Chondrocyte (in vitro differentiated cells): ENCODE data around the gene GNB5. TPM values are rescaled to one million over a fixed set of nuclear protein-coding genes. Genes with fewer than 3 reads are reported as not detected.
"Not testable (repeated sequence)": the region's sequence is repeated elsewhere in the genome, so short reads cannot be mapped to it uniquely, and the experiment has no call there.

ENCODE experiments used
- DNase-seq: peaks from one replicate; pipeline ENCODE4 v3.0.0; 2021; ENCODE audit warnings: mixed read lengths, low spot score
- H3K27ac Mint-ChIP-seq: one replicate; pipeline ENCODE4 v1.8.0; 2021; ENCODE audit warnings: mild to moderate bottlenecking, moderate library complexity, mixed read lengths; ENCODE audit not compliant: unreplicated experiment
- H3K27me3 Mint-ChIP-seq: 2 replicates; pipeline ENCODE4 v1.8.0; 2021; ENCODE audit warnings: low read depth, mixed read lengths
- H3K36me3 Mint-ChIP-seq: 2 replicates; pipeline ENCODE4 v1.8.0; 2021; ENCODE audit warnings: low read depth, mixed read lengths
- H3K4me1 Mint-ChIP-seq: 2 replicates; pipeline ENCODE4 v1.8.0; 2021; ENCODE audit warnings: low read depth, mild to moderate bottlenecking, mixed read lengths
- H3K4me3 Mint-ChIP-seq: one replicate; pipeline ENCODE4 v1.8.0; 2021; ENCODE audit warnings: mild to moderate bottlenecking, moderate library complexity, mixed read lengths; ENCODE audit not compliant: unreplicated experiment
- H3K9me3 Mint-ChIP-seq: 2 replicates; pipeline ENCODE4 v1.8.0; 2021; ENCODE audit warnings: low read depth, mixed read lengths
- total RNA-seq: library from RNA; stranded (reverse); gene quantifications from 3 replicates; pipeline ENCODE4 v1.2.1, GENCODE V29; 2021
- TF ChIP-seq, protein P1 (sequence below): fragments of 200-600 bp; sonication (generic); IDR thresholded peaks from 2 replicates; pipeline ENCODE4 v1.5.0; 2021; ENCODE audit warnings: antibody characterized with exemption, mild to moderate bottlenecking, moderate library complexity

The GNB5 gene
- total RNA-seq, 1 donor from 2014 or later: 25.7 TPM

DNA sequence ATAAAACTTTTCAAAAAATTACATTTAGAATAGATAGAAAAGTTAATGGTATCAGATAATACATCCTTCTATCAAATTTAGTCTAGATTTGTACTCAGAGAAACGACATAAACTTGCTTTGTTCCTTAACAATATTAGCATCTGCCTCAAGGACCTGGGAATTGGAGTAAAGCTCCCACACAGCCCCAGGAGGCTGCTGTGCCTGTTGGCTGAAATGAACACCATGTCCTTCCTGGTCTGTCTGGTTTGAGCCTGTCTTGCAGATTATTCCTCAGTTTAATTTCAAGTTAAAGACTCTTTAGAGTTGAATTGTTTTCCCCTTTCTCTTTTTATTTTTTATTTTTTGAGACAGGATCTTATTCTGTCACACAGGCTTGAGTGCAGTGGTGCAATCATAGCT, 19.4 kb downstream of the GNB5 start:
- TF ChIP-seq, protein P1, sequence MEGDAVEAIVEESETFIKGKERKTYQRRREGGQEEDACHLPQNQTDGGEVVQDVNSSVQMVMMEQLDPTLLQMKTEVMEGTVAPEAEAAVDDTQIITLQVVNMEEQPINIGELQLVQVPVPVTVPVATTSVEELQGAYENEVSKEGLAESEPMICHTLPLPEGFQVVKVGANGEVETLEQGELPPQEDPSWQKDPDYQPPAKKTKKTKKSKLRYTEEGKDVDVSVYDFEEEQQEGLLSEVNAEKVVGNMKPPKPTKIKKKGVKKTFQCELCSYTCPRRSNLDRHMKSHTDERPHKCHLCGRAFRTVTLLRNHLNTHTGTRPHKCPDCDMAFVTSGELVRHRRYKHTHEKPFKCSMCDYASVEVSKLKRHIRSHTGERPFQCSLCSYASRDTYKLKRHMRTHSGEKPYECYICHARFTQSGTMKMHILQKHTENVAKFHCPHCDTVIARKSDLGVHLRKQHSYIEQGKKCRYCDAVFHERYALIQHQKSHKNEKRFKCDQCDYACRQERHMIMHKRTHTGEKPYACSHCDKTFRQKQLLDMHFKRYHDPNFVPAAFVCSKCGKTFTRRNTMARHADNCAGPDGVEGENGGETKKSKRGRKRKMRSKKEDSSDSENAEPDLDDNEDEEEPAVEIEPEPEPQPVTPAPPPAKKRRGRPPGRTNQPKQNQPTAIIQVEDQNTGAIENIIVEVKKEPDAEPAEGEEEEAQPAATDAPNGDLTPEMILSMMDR: no peak
- Mint-ChIP-seq H3K4me3 (no peak overlapping the region), H3K27ac (peak overlapping the region; percentile 68), H3K27me3 (no peaks in the 10 kb centered on the region), H3K9me3 (no peaks in the 10 kb centered on the region), H3K4me1 (peaks cover 10% of the 10 kb centered on the region), H3K36me3 (no peaks in the 10 kb centered on the region)
- DNase-seq: no peak

DNA sequence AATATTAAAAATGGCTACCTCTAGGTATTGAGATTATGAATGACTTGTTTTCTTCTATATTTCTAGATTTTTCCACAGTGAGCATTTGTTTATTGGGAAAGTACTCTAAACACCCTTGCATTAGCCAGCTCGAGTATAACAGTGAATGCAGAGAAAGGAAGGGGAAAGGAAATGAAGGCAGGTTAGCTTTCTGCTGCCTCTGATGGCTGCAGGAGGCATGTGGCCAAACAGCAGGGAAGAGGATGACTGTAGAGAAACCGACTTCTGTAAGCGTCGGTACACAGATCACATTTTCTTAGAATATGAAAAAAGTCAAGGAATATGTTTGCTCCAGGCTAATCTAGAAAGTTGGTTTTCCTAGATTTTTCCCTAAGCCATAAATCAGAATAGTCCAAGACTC, 19.8 kb downstream of the GNB5 start:
- Mint-ChIP-seq H3K27me3 (no peaks in the 10 kb centered on the region), H3K4me3 (no peak overlapping the region), H3K36me3 (no peaks in the 10 kb centered on the region), H3K4me1 (peaks cover 10% of the 10 kb centered on the region), H3K27ac (peak overlapping the region; percentile 61), H3K9me3 (no peaks in the 10 kb centered on the region)
- DNase-seq: no peak
- TF ChIP-seq, protein P1: peak; percentile 30

DNA sequence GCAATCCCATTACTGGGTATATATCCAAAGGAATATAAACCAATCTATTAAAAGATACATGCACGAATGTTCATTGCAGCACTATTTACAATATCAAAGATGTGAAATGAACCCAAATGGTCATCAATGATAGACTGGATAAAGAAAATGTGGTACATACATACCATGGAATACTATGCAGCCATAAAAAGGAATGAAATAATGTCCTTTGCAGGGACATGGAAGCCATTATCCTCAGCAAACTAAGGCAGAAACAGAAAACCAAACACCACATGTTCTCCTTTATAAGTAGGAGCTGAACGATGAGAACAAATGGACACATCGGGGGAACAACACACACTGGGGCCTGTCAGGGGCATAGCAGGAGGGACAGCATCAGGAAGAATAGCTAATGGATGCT, 21.0 kb downstream of the GNB5 start:
- not testable (repeated sequence) for DNase-seq, H3K27me3 Mint-ChIP-seq
- peaks cover 21% of the 10 kb centered on the region for H3K4me1 Mint-ChIP-seq

DNA sequence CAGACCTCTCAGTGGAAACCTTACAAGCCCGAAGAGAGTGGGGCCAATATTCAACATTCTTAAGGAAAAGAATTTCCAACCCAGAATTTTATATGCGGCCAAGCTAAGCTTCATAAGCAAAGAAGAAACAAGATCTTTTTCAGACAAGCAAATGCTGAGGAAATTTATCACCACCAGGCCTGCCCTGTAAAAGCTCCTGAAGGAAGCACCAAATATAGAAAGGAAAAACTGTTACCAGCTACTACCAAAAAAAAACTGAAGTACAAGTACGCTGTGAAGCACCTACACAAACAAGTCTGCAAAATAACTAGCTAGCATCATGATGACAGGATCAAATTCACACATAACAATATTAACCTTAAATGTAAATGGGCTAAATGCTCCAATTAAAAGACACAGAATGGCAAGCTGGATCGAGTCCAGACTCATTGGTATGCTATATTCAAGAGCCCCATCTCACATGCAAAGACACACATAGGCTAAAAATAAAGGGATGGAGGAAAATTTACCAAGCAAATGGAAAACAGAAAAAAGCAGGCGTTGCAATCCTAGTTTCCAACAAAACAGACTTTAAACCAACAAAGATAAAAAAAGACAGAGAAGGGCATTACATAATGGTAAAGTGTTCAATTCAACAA, 25.6 kb downstream of the GNB5 start:
- peaks cover 36% of the 10 kb centered on the region for H3K4me1 Mint-ChIP-seq
- peaks cover 12% of the 10 kb centered on the region for H3K9me3 Mint-ChIP-seq
- not testable (repeated sequence) for H3K36me3 Mint-ChIP-seq, DNase-seq, H3K4me3 Mint-ChIP-seq, H3K27me3 Mint-ChIP-seq
- peak overlapping the region; percentile 80 for H3K27ac Mint-ChIP-seq

More for the DNA sequence above, 21.0 kb downstream of the GNB5 start:
- H3K27ac Mint-ChIP-seq, H3K9me3 Mint-ChIP-seq, H3K36me3 Mint-ChIP-seq, H3K4me3 Mint-ChIP-seq: not testable (repeated sequence)

DNA sequence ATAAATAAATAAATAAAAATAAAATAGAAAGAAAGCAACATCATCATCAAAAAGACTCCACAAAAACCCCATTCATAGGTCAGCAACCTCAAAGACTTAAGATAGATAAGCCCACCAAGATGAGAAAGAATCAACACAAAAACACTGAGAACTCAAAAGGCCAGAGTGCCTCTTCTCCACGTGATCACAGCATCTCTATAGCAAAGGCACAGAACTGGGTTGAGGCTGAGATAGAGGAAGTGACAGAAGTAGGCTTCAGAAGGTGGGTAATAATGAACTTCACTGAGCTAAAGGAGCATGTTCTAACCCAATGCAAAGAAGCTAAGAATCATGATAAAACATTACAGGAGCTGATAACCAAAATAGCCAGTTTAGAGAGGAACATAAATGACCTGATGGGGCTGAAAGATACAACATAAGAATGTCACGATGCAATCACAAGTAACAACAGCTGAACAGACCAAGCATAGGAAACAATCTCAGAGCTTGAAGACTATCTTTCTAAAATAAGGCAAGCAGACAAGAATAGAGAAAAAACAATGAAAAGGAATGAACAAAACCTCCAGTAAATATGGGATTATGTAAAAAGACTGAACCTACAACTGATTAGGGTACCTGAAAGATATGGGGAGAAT, 26.4 kb downstream of the GNB5 start:
- Mint-ChIP-seq H3K4me1 (peaks cover 36% of the 10 kb centered on the region), H3K36me3 (peaks cover 6% of the 10 kb centered on the region), H3K9me3 (peaks cover 12% of the 10 kb centered on the region), H3K27me3 (no peaks in the 10 kb centered on the region), H3K4me3 (no peak overlapping the region), H3K27ac (peak overlapping the region; percentile 80)
- DNase-seq: no peak
- TF ChIP-seq, protein P1: no peak

DNA sequence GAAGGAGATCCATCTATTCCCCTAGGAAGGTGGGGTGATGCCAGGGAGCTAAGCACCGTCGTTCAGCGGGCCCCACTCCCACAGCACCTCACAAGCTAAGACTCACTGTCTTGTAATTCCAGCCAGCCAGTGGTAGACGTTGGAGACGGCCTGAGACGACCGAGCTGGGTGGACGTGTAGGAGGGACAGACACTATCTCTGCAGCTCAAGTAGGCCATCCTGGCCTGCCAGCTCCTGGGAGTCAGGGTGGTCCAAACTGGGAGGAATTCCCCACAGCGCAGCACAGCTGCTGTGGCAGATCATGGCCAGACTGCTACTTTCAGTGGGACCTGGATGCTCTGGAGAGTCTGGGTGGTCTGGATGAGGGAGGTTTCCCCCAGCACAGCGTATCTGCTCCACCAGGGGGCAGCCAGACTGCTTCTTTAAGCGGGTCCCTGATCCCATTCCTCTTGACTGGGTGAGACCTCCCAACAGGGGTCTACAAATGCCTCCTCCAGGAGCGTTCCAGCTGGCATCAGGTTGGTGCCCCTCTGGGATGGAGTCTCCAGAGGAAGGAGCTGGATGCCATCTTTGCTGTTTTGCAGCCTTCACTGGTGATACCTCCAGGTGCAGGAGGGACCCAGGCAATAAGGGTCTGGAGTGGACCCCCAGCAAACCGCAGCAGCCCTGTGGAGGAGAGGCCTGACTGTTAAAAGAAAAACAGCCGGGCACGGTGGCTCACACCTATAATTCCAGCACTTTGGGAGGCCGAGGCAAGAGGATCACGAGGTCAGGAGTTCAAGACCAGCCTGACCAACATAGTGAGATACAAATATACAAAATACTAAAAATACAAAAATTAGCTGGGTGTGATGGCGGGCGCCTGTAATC, 27.6 kb downstream of the GNB5 start:
- peaks cover 12% of the 10 kb centered on the region for H3K36me3 Mint-ChIP-seq
- H3K27ac Mint-ChIP-seq: no peak overlapping the region
- no peak overlapping the region for H3K4me3 Mint-ChIP-seq
- TF ChIP-seq, protein P1: peak; percentile 42
- H3K4me1 Mint-ChIP-seq: peaks cover 36% of the 10 kb centered on the region
- H3K27me3 Mint-ChIP-seq: no peaks in the 10 kb centered on the region
- peaks cover 12% of the 10 kb centered on the region for H3K9me3 Mint-ChIP-seq
- DNase-seq: no peak
